Peyer's patch (tissue), 4 donors: ENCODE measurements around the gene TGFA.

Experiments used
- POLR2A ChIP-seq, 2 donors: fragments of 450-650 bp; IDR thresholded peaks; one replicate each; pipeline ENCODE4 v1.5.1; 2017; ENCODE audit warnings: antibody characterized with exemption in 2 of 2, mild to moderate bottlenecking in 2 of 2, moderate library complexity in 2 of 2
- TF ChIP-seq, protein P1 (sequence below), 6 experiments: fragments of 450-650 bp in 4 of 6; fragments of 200-600 bp in 2 of 6; sonication (generic) in 1 of 6; IDR thresholded peaks; one replicate each; pipeline ENCODE4 v1.5.1; 2017 to 2019; ENCODE audit warnings: antibody characterized with exemption in 6 of 6, mild to moderate bottlenecking in 3 of 6, moderate library complexity in 1 of 6

DNA sequence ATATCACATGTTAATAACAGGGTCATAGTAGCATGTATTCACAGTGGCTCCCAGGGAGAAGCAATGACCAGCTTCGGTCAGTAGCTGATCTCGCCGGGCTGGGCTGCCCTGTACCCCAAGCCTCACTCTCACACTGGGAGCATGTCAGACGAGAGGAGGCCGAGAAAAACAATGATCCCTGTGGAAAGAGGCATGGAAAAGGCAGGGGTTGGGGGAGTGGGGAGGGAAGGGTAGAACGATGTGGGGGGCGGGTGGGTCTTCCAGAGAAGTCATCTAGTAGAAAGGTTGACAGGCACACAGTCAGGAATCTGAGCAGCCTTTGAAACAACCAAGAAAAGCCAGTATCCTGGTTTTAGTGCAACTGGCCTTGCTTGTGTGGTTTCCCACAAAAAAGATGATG lies 25.4 kb downstream of the TGFA start:
- TF ChIP-seq, protein P1, sequence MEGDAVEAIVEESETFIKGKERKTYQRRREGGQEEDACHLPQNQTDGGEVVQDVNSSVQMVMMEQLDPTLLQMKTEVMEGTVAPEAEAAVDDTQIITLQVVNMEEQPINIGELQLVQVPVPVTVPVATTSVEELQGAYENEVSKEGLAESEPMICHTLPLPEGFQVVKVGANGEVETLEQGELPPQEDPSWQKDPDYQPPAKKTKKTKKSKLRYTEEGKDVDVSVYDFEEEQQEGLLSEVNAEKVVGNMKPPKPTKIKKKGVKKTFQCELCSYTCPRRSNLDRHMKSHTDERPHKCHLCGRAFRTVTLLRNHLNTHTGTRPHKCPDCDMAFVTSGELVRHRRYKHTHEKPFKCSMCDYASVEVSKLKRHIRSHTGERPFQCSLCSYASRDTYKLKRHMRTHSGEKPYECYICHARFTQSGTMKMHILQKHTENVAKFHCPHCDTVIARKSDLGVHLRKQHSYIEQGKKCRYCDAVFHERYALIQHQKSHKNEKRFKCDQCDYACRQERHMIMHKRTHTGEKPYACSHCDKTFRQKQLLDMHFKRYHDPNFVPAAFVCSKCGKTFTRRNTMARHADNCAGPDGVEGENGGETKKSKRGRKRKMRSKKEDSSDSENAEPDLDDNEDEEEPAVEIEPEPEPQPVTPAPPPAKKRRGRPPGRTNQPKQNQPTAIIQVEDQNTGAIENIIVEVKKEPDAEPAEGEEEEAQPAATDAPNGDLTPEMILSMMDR (IDR thresholded peaks at IDR 0.05): no peak
- TF ChIP-seq POLR2A (IDR thresholded peaks at IDR 0.05): no peak
